Measurements from ENCODE around the gene PTPN12.
"Not testable (repeated sequence)": the region's sequence is repeated elsewhere in the genome, so short reads cannot be mapped to it uniquely, and the experiment has no call there.

The PTPN12 gene

DNA sequence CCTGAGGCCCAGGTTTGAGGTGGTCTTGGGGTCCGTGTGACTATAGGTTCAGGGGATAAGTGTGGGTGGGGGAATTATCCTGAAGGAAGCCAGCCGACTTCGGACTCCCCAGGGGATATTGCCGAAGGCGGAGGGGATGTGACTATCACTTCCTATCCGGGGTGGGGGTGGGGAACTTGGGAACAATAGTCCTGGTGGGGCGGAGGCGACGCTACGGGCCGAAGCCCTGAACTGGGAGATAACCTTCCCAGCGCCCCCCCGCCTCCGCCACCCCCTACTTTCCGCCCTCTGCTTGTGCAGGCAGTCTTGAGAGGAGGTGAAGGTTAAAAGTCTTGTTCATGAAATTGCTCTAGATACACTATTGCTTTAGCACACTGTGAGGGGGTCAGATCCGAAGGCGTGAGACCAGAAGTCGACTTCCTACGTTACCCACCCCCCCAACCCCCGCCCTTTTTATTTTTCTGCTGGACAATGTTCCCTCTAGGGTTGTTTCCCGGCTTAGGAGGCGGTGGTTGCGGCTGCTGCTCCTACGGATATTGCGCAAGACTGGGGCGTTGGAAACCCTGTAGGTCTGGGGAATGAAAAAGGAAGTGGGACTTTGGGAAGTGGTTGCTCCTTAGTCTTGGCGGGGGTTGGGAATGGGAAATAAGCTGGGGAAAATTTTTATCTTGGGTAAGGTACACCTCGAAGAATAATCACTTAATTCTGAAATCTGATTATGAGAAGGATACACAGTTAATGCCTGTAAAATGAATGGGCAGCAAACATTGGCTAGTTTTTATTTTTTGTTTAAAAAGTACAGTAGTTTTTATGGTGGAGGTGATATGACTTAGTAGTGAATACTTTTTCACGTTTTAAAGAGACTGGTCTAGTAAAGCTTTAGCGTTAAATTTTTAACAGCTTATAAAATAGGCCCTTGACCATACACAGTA lies 1.5 kb downstream of the PTPN12 start:
- DNase-seq (ENCODE audit: low spot score) = peak; percentile 55

DNA sequence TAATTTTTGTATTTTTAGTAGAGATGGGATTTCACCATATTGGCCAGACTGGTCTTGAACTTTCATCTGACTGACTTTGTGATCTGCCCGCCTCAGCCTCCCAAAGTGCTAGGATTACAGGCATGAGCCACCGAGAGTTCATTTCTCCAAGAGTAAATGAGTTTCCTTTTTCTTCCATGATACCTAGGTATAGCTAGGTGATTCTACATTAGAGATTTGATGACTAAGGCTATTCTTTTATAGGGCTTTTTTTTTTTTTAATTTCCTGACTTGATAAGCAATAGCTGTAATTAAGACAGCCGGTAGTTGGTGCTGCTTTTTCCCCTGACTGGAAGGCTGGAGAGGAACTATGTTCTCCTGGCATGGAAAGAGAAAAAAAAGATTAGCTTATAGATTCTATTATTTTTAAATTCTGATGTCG lies 3.3 kb downstream of the PTPN12 start:
- no peak for DNase-seq (ENCODE audit: low spot score)

DNA sequence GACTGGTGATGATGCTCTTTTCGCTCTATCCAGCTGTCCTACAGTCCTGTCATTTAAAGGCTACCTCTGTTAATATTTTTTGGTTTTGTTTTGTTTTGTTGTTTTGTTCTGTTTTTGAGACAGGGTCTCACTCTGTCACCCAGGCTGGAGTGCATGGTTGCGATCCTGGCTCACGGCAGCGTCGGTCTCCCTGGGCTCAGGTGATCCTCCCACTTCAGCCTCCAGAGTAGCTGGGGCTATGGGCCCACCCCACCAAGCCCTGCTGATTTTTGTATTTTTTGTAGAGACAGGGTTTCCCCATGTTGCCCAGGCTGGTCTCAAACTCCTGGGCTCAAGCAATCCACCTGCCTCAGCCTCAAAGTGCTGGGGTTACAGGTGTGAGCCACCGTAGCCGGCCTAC lies 3.9 kb downstream of the PTPN12 start:
- not testable (repeated sequence) for DNase-seq (ENCODE audit: low spot score)

DNA sequence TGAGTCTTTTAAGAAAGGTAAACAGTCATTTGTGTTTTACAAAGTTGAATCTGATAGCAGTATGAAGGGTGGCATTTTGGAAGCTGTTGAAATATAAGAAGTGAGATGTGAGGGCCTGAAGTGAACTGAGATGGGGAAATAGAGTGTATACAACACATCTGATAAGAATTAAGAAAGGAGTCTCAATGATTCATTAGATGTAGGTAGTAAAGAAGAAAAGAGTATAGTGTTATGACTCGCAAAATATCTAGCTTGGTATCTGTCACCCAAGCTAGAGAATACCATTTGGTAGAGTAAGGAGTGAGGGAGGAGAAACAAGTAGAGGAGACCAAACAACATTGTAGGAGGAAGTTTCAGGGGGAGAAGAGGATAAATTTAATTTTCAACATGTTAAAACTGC lies 5.3 kb downstream of the PTPN12 start:
- DNase-seq (ENCODE audit: low spot score) = no peak

DNA sequence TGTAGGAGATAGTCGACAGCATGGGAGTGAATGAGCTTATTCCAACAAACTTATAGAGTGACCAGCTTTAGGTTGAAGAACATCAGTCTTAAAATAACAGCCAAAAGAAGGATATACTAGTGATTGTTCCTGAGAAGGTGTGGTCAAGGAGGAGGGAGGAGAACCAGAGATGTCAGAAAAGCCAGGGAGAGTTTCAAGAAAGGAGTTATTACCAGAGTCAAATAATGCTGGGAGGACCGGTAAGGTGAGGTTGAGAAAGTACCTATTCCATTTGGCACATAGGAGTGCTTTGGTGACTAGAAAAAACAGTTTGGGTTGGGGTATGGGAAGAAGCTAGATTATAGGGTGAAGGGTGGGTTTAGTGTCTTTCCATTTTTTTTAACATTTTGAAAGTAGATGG lies 5.8 kb downstream of the PTPN12 start:
- no peak for DNase-seq (ENCODE audit: low spot score)

DNA sequence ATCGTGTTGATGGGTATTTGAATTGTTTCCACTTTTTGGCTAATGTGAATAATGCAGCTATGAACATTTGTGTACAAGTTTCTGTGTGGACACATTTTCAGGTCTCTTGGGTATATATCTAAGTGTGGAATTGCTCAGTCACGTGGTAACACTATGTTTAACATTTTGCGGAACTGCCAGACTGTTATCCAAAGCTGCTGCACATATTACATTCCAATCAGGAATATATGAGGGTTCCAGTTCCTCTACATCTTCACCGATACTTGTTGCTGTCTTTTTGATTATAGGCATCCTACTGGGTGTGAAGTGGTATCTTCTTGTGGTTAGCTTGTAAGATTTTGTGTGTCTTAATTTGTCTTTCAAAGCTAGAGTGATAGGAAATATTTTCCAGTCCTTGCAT lies 6.8 kb downstream of the PTPN12 start:
- no peak for DNase-seq (ENCODE audit: low spot score)

DNA sequence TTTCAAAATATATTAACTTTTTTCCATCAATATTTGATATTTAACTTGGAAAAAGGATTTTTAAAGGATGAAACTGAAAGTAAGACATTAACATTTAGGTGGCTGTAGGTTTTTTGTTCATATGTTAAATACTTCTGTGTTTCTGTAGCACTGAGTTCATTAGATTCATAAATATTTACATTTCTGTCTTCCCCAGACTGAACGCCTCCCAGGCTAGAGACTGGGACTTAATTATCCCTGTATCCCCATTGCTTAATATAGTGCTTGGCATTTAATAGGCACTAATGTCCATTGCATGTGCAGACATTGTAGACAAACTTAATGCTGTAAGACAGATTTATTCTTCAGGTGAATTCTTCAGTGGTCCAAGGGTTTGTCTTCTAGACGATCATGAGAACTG lies 7.4 kb downstream of the PTPN12 start:
- no peak for DNase-seq (ENCODE audit: low spot score)

DNA sequence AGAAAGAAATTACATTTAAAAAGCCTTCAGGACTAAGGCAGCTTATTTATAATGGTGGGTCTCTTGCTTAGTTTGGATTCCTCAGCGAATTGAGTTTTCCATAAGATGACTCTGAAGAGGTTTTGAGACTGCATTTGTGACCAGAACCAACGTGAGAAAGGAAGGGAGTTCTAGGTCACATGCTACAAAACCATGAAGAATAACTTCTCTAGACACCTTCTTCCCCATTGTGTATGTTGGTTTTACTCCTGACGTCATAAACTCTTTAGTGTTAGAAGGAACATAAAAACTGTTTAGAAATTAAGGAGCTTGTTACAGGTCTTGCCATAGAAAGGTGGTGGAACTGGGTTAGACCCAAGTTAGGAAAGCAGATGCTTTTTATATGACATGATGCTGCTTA lies 11.1 kb downstream of the PTPN12 start:
- no peak for DNase-seq (ENCODE audit: low spot score)

DNA sequence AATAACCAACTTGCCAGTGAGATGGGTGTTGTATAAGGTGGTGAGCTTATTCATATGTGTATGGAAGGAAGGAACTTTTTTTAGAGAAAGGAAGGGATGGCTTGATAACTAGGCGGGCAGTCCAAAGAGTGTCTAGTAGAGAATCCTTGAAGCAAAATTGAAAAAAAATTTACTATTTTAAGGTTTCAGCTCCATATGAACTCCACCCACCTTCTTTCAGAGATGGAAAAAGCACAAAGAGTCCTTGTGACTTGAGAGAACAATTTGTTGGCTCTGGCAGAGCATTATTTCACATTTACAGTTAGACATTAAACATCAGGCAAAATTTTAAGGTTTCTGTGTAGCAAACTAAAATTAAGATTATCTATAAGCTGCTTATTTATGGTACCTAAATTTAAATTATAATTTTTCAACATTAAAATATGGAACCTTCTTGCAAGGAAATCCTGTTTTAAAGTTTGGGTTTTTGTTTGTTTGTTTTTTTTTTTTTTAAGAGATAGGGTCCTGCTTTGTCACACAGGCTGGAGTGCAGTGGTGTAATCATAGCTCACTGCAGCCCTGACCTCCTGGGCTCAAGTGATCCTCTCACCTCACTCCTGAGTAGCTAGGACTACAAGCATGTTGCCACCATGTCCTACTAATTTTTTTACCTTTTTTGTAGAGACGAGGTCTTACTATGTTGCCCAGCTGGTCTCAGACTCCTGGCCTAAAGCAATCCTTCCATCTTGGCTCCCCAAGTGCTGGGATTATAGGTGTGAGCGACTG lies 12.2 kb downstream of the PTPN12 start:
- no peak for DNase-seq (ENCODE audit: low spot score)

DNA sequence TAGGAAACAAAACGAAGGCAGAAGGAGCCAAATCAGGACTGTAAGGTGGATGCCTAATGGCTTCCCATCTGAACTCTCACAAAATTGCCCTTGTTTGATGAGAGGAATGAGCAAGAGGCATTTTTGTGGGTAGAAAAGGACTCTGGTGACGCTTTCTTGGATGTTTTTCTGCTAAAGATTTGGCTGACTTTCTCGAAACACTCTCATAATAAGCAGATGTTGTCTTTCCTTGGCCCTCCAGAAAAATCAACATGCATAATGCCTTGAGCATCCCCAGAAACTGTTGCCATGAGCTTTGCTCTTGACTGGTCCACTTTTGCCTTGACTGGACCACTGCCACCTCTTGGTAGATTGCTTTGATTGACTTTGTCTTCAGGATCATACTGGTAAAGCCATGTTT lies 13.5 kb downstream of the PTPN12 start:
- no peak for DNase-seq (ENCODE audit: low spot score)

DNA sequence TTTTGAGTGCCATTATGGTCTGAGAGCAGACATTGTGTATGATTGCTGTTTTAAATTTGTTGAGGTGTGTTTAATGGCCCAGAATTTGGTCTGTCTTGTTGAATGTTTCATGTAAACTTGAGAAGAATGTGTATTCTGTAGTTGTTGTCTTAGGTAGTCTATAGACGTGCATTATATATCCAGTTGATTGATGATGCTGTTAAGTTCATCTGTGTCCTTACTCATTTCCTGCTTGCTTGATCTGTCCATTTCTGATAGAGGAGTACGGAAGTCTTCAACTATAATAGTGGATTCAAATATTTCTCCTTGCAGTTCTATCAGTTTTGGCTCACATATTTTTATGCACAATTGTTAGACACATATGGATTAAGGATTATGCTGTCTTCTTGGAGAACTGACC lies 16.0 kb downstream of the PTPN12 start:
- no peak for DNase-seq (ENCODE audit: low spot score)

DNA sequence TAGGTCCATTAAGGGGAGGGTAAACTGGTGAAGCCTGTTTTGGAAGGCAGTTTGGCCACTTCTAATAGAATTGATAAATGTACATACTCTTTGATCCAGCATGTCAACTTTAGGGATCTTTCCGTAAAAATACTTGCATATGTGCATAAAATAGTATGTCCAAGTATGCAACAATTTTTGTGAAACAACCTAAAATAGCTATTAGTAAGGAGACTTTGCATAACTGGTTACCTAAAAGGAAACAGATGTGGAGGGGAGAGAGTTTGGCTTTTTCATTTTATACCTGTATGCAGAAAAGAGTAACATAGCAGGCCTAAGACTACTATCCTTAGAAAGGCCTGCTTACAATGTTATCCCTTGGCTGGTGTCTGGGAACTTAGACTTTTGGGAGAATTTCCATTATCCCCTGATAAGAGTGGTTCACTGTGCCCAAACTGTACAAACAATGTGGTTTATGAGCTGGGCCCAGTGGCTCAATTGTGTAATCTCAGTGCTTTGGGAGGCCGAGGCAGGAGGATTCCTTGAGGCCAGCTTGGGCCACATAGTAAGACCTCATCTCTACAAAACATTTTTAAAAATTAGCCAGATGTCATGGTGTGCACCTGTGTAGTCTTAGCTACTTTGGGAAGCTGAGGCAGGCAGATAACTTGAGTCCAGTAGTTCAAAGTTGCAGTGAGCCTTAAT lies 21.3 kb downstream of the PTPN12 start:
- no peak for DNase-seq (ENCODE audit: low spot score)

DNA sequence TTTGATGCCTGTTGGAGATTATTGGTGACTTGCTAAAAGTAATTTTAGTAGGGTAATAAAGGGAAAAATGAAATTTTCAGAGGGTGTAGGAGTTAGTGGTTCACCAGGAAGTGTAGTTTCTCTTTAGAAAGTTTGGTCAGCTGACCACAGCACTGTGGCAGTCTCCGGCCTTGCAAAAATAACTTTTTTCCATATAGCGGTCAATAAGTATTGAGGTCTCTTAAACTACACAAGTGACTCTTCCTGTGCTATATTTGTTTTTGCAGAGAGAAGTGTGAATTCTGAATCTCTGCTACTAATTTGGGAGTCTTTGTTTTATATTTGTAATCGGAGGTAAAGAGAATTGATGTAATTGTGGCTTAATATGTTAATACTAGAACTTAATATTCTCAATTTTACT lies 24.3 kb downstream of the PTPN12 start:
- no peak for DNase-seq (ENCODE audit: low spot score)

DNA sequence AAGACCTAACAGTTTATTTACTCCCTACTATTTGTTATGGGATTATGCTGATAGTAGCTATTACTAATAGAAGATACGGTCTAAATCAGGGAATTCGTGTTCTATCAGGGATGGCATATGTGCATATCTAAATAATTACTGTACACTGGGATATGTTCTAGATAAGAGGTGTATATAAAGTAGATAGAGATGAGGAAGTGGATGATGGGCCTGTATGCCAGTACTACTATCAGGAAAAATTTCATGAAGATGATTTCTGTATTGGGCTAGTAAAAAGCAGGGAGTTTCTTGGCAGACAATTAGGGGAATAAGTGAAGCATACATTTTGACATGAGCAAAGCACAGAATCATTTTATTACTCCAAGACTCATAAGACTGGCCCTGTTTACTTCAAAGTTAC lies 26.2 kb downstream of the PTPN12 start:
- DNase-seq (ENCODE audit: low spot score) = no peak

DNA sequence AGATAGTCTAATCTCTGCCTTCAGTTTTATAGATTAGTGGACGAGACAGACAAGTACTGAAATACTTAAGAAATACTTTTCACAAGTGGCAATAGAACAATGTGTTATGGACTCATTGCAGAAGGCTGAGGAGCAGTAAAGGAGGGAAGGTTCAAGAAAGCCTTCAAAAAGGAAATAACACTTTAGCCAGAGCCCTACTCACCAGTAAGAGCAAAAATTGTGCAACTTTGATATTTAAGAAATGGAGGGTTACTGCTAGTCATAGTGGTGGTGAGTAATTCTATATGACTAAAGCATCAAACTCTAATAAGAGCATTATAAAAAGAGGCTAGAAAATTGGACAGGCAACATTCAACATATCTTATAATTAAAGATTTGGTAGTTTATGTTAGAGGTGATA lies 28.8 kb downstream of the PTPN12 start:
- no peak for DNase-seq (ENCODE audit: low spot score)

DNA sequence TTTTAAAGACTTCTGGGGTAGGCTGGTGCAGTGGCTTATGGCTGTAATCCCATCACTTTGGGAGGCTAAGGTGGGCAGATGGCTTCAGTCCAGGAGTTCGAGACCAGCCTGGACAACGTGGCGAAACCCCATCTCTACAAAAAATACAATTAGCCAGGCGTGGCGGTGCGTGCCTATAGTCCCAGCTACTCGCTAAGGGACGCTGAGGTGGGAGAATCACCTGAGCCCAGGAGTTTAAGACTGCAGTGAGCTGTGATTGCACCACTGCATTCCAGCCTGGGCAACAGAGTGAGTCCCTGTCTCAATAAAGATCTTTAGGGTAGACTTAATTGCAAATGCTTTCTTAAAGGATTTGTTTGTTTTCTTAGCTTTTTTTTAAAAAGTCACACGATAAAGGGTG lies 29.3 kb downstream of the PTPN12 start:
- no peak for DNase-seq (ENCODE audit: low spot score)

DNA sequence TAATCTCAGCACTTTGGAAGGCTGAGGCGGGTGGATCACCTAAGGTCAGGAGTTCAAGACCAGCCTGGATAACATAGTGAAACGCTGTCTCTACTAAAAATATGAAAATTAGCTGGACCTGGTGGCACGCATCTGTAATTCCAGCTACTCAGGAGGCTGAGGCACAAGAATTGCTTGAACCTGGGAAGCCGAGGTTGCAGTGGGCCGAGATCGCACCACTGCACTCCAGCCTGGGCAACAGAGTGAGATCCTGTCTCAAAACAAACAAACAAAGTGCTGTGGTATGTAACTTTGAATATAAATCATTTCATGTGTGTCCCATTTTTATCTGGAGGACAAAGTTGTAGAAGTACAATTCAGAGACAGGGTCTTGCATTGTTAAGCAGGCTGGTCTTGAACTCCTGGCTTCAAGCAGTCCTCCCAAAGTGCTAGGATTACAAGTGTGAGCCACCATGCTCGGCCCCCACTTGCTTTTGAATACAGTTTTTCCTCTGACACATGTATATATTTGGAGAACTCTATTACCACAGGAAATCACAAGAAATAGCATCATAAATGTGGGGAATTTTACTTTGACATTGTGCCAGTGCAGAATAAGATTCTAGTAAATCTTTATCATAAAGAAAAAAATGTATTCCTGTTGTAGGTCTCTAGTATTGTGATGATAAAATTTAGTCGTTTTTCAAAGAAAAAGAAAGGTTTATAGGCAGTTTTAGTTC lies 32.6 kb downstream of the PTPN12 start:
- DNase-seq (ENCODE audit: low spot score) = no peak

DNA sequence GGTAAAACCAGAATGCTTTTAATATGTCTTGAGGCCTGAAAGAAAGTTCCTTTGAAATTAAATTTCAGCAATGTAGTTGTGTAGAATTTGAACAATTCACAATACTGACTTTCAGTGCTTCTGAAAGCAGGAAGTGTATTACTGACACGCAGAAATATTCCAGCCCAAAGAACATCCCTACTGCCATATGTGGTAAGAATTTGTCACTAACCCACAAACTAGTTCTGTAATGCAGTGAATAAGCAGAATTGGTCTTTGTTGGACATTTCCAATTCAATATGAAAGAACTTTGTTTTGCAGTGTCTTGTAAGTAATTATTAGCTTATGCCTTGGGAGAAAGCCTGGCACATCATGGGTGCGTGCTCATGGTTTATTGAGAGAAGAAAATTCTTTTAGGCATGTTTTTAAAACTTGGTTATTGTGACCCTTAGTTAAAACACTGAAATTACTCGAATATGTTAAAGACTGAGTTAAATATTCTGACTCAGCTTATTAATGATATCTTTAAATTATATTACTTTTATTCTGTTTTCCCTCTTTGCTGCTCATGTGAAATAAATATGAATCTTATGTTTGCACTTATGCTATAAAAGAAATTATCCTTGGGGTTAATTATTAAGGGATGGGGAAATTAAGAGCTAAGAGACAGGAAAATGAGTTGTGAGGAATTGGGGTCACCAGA lies 33.4 kb downstream of the PTPN12 start:
- DNase-seq (ENCODE audit: low spot score) = peak; percentile 78

DNA sequence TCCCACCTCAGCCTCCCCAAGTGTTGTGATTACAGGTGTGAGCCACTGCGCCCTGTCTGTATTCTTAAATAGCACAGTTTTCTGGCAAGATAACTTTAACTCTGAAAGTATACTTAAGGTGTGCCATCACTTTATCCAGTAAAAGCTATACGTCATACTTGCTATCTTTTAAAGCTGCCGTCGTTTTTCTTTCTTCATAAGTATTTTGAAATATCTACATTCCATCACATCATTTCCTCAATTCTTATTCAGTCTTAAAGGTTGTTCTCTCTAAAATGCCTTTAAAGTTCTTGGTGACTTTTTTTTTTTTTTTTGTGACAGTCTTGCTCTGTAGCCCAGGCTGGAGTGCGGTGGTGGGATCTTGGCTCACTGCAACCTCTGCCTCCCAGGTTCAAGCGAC lies 34.7 kb downstream of the PTPN12 start:
- no peak for DNase-seq (ENCODE audit: low spot score)

DNA sequence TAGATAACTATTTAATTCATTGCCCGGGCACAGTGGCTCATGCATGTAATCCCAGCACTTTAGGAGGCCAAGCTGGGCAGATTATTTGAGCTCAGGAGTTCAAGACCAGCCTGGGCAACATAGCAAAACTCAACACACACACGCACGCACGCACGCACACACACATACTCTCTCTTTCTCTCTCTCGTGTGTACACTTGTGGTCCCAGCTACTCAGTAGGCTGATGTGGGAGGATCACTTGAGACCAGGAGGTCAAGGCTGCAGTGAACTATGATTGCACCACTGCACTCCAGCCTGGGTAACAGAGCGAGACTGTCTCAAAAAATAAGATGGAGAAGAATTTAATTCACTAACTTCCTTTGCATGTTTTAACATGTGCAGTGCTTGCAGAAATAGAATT lies 38.1 kb downstream of the PTPN12 start:
- DNase-seq (ENCODE audit: low spot score) = no peak

DNA sequence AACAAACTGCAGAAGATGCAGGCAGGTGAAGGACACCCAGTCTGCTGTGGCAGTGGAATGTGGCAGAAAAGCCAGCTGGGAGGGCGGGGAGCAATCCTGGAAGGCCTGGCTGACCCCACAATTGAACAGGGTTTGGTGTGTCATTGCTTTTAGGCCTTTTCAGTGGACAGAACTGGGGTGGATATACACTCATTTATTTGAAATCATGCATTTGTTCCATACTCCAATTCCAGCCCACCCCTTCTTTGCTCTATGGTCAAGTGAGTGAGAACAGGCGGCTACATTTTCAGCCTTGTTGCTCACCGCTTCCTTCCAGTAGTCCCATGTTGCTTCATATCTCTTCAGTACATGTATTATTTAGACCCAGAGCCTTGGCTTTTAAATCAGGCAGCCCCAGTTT lies 39.8 kb downstream of the PTPN12 start:
- DNase-seq (ENCODE audit: low spot score) = no peak

DNA sequence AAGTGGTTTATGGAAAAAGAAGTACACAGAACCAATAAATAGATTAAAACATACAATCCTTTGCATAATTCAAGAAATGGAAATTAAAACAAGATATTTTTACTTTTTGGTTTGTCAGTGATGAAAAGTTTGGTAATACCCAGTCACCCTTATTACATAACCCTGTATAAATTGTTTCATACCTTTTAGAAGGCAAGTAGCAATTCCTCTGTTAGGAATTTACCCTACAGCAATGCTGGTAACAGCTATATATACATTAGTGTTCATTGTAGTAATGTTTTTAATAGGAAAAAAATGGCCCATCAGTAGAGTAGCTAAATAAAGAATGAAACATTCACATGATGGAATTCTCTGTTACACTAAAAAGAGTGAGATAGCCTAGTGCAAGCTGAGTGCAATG lies 42.7 kb downstream of the PTPN12 start:
- no peak for DNase-seq (ENCODE audit: low spot score)

Measured in globus pallidus (tissue), 1 donor.